GM23248 (cell line): ENCODE results near the gene BET1. TPM values are rescaled to one million over a fixed set of nuclear protein-coding genes. Genes with fewer than 3 reads are reported as not detected.

Experiments used
- DNase-seq: peaks from one replicate; pipeline ENCODE4 v3.0.0-alpha.2; 2015
- H2AFZ ChIP-seq: fragments of 200-600 bp; sonication (generic); 2 replicates; pipeline ENCODE4 v1.6.1; 2016; ENCODE audit warnings: antibody characterized with exemption
- H3F3A ChIP-seq: fragments of 200-600 bp; sonication (generic); 2 replicates; pipeline ENCODE4 v1.6.1; 2016; ENCODE audit warnings: mild to moderate bottlenecking, antibody characterized with exemption, mixed run types; ENCODE audit not compliant: insufficient read depth
- H3K27ac ChIP-seq: fragments of 200-600 bp; sonication (generic); 2 replicates; pipeline ENCODE4 v1.5.1; 2016; ENCODE audit warnings: mild to moderate bottlenecking
- H3K27me3 ChIP-seq: fragments of 200-600 bp; sonication (generic); replicated peaks from 2 replicates; pipeline ENCODE4 v1.6.1; 2016; ENCODE audit warnings: mild to moderate bottlenecking; ENCODE audit not compliant: insufficient read depth
- H3K36me3 ChIP-seq: fragments of 200-600 bp; sonication (generic); 2 replicates; pipeline ENCODE4 v1.6.1; 2016; ENCODE audit warnings: low read depth, mild to moderate bottlenecking
- H3K4me1 ChIP-seq: fragments of 200-600 bp; sonication (generic); 2 replicates; pipeline ENCODE4 v1.6.1; 2016; ENCODE audit warnings: mild to moderate bottlenecking; ENCODE audit not compliant: insufficient read depth
- H3K4me2 ChIP-seq: fragments of 200-600 bp; sonication (generic); one replicate; pipeline ENCODE4 v1.6.1; 2016; ENCODE audit warnings: mild to moderate bottlenecking; ENCODE audit not compliant: unreplicated experiment
- H3K4me3 ChIP-seq: fragments of 200-600 bp; sonication (generic); 2 replicates; pipeline ENCODE4 v1.5.1; 2016; ENCODE audit warnings: mild to moderate bottlenecking
- H3K79me2 ChIP-seq: fragments of 200-600 bp; sonication (generic); 2 replicates; pipeline ENCODE4 v1.6.1; 2016; ENCODE audit warnings: mild to moderate bottlenecking; ENCODE audit not compliant: insufficient read depth
- H3K9ac ChIP-seq: fragments of 200-600 bp; sonication (generic); 2 replicates; pipeline ENCODE4 v1.6.1; 2016; ENCODE audit warnings: mild to moderate bottlenecking
- H3K9me2 ChIP-seq: fragments of 200-600 bp; sonication (generic); 2 replicates; pipeline ENCODE4 v1.6.1; 2016; ENCODE audit warnings: mixed run types, mild to moderate bottlenecking, moderate library complexity; ENCODE audit not compliant: insufficient read depth
- H3K9me3 ChIP-seq: fragments of 200-600 bp; sonication (generic); one replicate; pipeline ENCODE4 v1.6.1; 2017; ENCODE audit warnings: low read depth
- H4K20me1 ChIP-seq: fragments of 200-600 bp; sonication (generic); 2 replicates; pipeline ENCODE4 v1.6.0; 2016; ENCODE audit not compliant: insufficient read depth
- EZH2 ChIP-seq: fragments of 200-600 bp; sonication (generic); IDR thresholded peaks from 2 replicates; pipeline ENCODE4 v1.6.1; 2018; ENCODE audit warnings: antibody characterized with exemption, mild to moderate bottlenecking; ENCODE audit not compliant: insufficient read depth, poor library complexity, severe bottlenecking
- EZH2phosphoT487 ChIP-seq: fragments of 200-600 bp; sonication (generic); IDR thresholded peaks from 2 replicates; pipeline ENCODE4 v1.6.1; 2018; ENCODE audit warnings: antibody characterized with exemption, moderate library complexity, mild to moderate bottlenecking, low read depth; ENCODE audit not compliant: insufficient read depth
- WGBS, 2 experiments: methylation state at CpG; one replicate each; pipeline ENCODE4 v1.1.6; 2015 to 2017; ENCODE audit warnings: low lambda C conversion rate in 2 of 2, low coverage in 1 of 2; ENCODE audit errors: missing lambda C conversion rate in 2 of 2; 5-methylcytosine and 5-hydroxymethylcytosine counted together
- in situ Hi-C: fragments of 300-500 bp; cut with MboI; formaldehyde crosslinking; loops from 2 replicates; pipeline ENCODE4 v1.15.0; 2020
- polyA plus RNA-seq: library from polyadenylated mRNA; unstranded; fragments of >200 nt; fragmentation: Nextera tagmentation; extraction: Ambion mirVana; gene quantifications from 2 replicates; pipeline ENCODE4 v1.2.1, GENCODE V29; 2016
- total RNA-seq: library from RNA; depleted of rRNA; stranded (reverse); fragments of >200 nt; shearing (Covaris generic); gene quantifications from 2 replicates; pipeline ENCODE4 v1.2.3, GENCODE V29; 2014

BET1 gene
- total and polyA plus RNA-seq, 2 experiments from 2014 or later: 55.9 to 73.7 TPM

GRCh38 chr7:94008537-94008936, 4.4 kb upstream of the BET1 start:
- in situ Hi-C loops: no loop called here
- H3K27ac ChIP-seq: no peak overlapping the region
- H3K4me3 ChIP-seq: no peak overlapping the region
- WGBS, 2 experiments: 51 to 65% methylated on average over 2 of the region's 2 CpGs
- peaks cover 6% of the 10 kb centered on the region for H3K79me2 ChIP-seq
- no peaks in the 10 kb centered on the region for H3K36me3 ChIP-seq
- peak; percentile 38 for DNase-seq
- no peak overlapping the region for H3K9ac ChIP-seq
- H3F3A ChIP-seq: no peaks in the 10 kb centered on the region
- H3K27me3 ChIP-seq: no peaks in the 10 kb centered on the region
- no peaks in the 10 kb centered on the region for H4K20me1 ChIP-seq
- 0 out of 2 replicates have a peak, but pooled peaks cover 4% of the 10 kb centered on the region for H3K4me1 ChIP-seq
- H3K9me3 ChIP-seq: no peaks in the 10 kb centered on the region
- H2AFZ ChIP-seq: no peak overlapping the region
- H3K4me2 ChIP-seq: no peak overlapping the region
- H3K9me2 ChIP-seq: no peaks in the 10 kb centered on the region
- TF ChIP-seq EZH2phosphoT487 (no peak), EZH2 (no peak)

- TF ChIP-seq EZH2phosphoT487 (no peak), EZH2 (no peak)
- Histone ChIP-seq H3K79me2 (peaks cover 34% of the 10 kb centered on the region), H3K4me1 (peaks cover 29% of the 10 kb centered on the region), H3K9me3 (no peaks in the 10 kb centered on the region), H3K27me3 (no peaks in the 10 kb centered on the region), H3K9ac (no peak overlapping the region), H3F3A (peaks cover 15% of the 10 kb centered on the region; the same call in 1 of the 2 replicates), H2AFZ (peak overlapping the region; percentile 100), H3K36me3 (no peaks in the 10 kb centered on the region), H3K4me2 (no peak overlapping the region), H3K4me3 (no peak overlapping the region), H4K20me1 (no peaks in the 10 kb centered on the region), H3K27ac (no peak overlapping the region), H3K9me2 (no peaks in the 10 kb centered on the region)
- in situ Hi-C loops: no loop called here
- WGBS, 2 experiments: 57 to 68% methylated on average over 3 of the region's 3 CpGs
- DNase-seq: no peak
Measured at GRCh38 chr7:94005753-94006152, 1.6 kb upstream of the BET1 start.

GRCh38 chr7:94003446-94004023, 620 bp downstream of the BET1 start:
- peaks cover 29% of the 10 kb centered on the region for H3K4me1 ChIP-seq
- TF ChIP-seq EZH2phosphoT487: no peak
- no peak for TF ChIP-seq EZH2
- H3K36me3 ChIP-seq: peaks cover 1% of the 10 kb centered on the region; the same call in 1 of the 2 replicates
- H3K4me2 ChIP-seq: peak overlapping the region; percentile 98
- H3K27me3 ChIP-seq: no peaks in the 10 kb centered on the region
- H4K20me1 ChIP-seq: no peaks in the 10 kb centered on the region
- H3F3A ChIP-seq: peaks cover 15% of the 10 kb centered on the region; the same call in 1 of the 2 replicates
- DNase-seq: peak; percentile 65
- no peaks in the 10 kb centered on the region for H3K9me2 ChIP-seq
- peaks cover 56% of the 10 kb centered on the region for H3K79me2 ChIP-seq
- WGBS, 2 experiments: 13 to 15% methylated on average over 16 of the region's 16 CpGs
- H2AFZ ChIP-seq: peak overlapping the region; percentile 100
- H3K9me3 ChIP-seq: no peaks in the 10 kb centered on the region
- H3K9ac ChIP-seq: peak overlapping the region; percentile 99
- peak overlapping the region; percentile 98 for H3K4me3 ChIP-seq
- peak overlapping the region; percentile 91 for H3K27ac ChIP-seq
- in situ Hi-C loops: no loop called here

- Histone ChIP-seq H4K20me1 (no peaks in the 10 kb centered on the region), H3K4me2 (peak overlapping the region; percentile 43), H3K4me1 (peaks cover 29% of the 10 kb centered on the region), H3K4me3 (peak overlapping the region; percentile 98), H3K9me3 (no peaks in the 10 kb centered on the region), H3K79me2 (peaks cover 77% of the 10 kb centered on the region), H3K27me3 (no peaks in the 10 kb centered on the region), H2AFZ (no peak overlapping the region), H3K27ac (peak overlapping the region; percentile 42), H3K36me3 (peaks cover 12% of the 10 kb centered on the region), H3K9ac (0 out of 2 replicates have a peak overlapping the region, but pooled peaks have one; percentile 7), H3F3A (peaks cover 15% of the 10 kb centered on the region; the same call in 1 of the 2 replicates), H3K9me2 (no peaks in the 10 kb centered on the region)
- 82 to 88% methylated on average over 1 of the region's 1 CpG for WGBS, 2 experiments
- TF ChIP-seq EZH2 (no peak), EZH2phosphoT487 (no peak)
- in situ Hi-C loops: no loop called here
- peak; percentile 52 for DNase-seq
Measured at GRCh38 chr7:94001396-94001795, 2.8 kb downstream of the BET1 start.
